CD4-positive, alpha-beta T cell (primary cell): ENCODE results near the gene ARMH3. TPM values are rescaled to one million over a fixed set of nuclear protein-coding genes. Genes with fewer than 3 reads are reported as not detected.

Source experiments
- ATAC-seq: fragments of 200-7000 bp; cut with Tn5 transposase; one replicate; pipeline ENCODE4 v1.10.0; 2022; ENCODE audit warnings: mild to moderate bottlenecking; ENCODE audit not compliant: poor library complexity
- CTCF ChIA-PET: fragments of 350-600 bp; sonication (Branson Sonifier 250); formaldehyde crosslinking; loops from one replicate; lab custom pipeline; 2021; ENCODE audit warnings: antibody characterized with exemption, inconsistent platforms; lab: Charles Lee
- POLR2A ChIA-PET: fragments of 350-600 bp; sonication (Branson Sonifier 250); formaldehyde crosslinking; loops from one replicate; lab custom pipeline; 2021; ENCODE audit warnings: antibody characterized with exemption, inconsistent platforms; lab: Charles Lee
- DNase-seq, 14 experiments: peaks; one replicate each; pipeline ENCODE4 v3.0.0-alpha.2; 2013 to 2020; ENCODE audit warnings: mixed read lengths in 2 of 14
- H3K27ac ChIP-seq, 2 donors: one replicate each; pipeline versions ENCODE4 v1.5.1 to v1.7.0; 2013; ENCODE audit warnings: low read length in 2 of 2, low read depth in 1 of 2, mild to moderate bottlenecking in 1 of 2
- H3K27me3 ChIP-seq, 2 experiments: 1 replicate in 1 of 2; 2 replicates in 1 of 2; pipeline versions ENCODE4 v1.6.1 to v1.7.0; 2013; ENCODE audit warnings: low read length in 2 of 2, control low read depth in 1 of 2, mild to moderate bottlenecking in 1 of 2, moderate library complexity in 1 of 2; ENCODE audit not compliant: insufficient read depth in 2 of 2, control insufficient read depth in 1 of 2
- H3K36me3 ChIP-seq: one replicate; pipeline ENCODE4 v1.6.1; 2013; ENCODE audit warnings: low read length, control low read depth; ENCODE audit not compliant: insufficient read depth
- H3K4me1 ChIP-seq: one replicate; pipeline ENCODE4 v1.6.1; 2013; ENCODE audit warnings: low read length, control low read depth; ENCODE audit not compliant: insufficient read depth
- H3K4me3 ChIP-seq: one replicate; pipeline ENCODE4 v1.5.1; 2013; ENCODE audit warnings: mild to moderate bottlenecking, low read length, moderate library complexity
- H3K9me3 ChIP-seq, 2 experiments: 1 replicate in 1 of 2; 2 replicates in 1 of 2; pipeline versions ENCODE4 v1.6.1 to v1.7.0; 2013; ENCODE audit warnings: low read length in 2 of 2, mild to moderate bottlenecking in 2 of 2, control low read depth in 1 of 2, moderate library complexity in 1 of 2; ENCODE audit not compliant: control insufficient read depth in 1 of 2, insufficient read depth in 1 of 2
- H3K27ac Mint-ChIP-seq: one replicate; pipeline ENCODE4 v1.8.0; 2020; ENCODE audit warnings: mixed read lengths
- H3K27me3 Mint-ChIP-seq: one replicate; pipeline ENCODE4 v1.8.0; 2021; ENCODE audit warnings: mixed read lengths
- H3K36me3 Mint-ChIP-seq: one replicate; pipeline ENCODE4 v1.8.0; 2021; ENCODE audit warnings: low read depth, mixed read lengths
- H3K4me1 Mint-ChIP-seq: one replicate; pipeline ENCODE4 v1.8.0; 2021; ENCODE audit warnings: low read depth, mixed read lengths
- H3K4me3 Mint-ChIP-seq: one replicate; pipeline ENCODE4 v1.8.0; 2020; ENCODE audit warnings: mild to moderate bottlenecking, mixed read lengths
- H3K9me3 Mint-ChIP-seq: one replicate; pipeline ENCODE4 v1.8.0; 2020; ENCODE audit warnings: mixed read lengths
- intact Hi-C, 2 experiments: fragments of 100-400 bp; cut with DNase I in 1 of 2; cut with micrococcal nuclease in 1 of 2; formaldehyde crosslinking; loops; one replicate each; pipeline versions ENCODE4 v1.15.1 to v1.9.0; 2023 to 2025; cut with DNase I, micrococcal nuclease
- total RNA-seq, 174 experiments: library from RNA in 2 of 174; stranded (reverse) in 2 of 174; gene quantifications; one replicate each; pipeline ENCODE4 v1.2.3 and lab custom pipeline; 2021 to 2026
- TF ChIP-seq, protein P1 (sequence below): fragments of 200-600 bp; IDR thresholded peaks from one replicate; pipeline ENCODE4 v1.8.0; 2022; ENCODE audit warnings: antibody characterized with exemption, mild to moderate bottlenecking

The ARMH3 gene
- total RNA-seq, 2 experiments from 2014 or later: 17.7 to 18.9 TPM

DNA sequence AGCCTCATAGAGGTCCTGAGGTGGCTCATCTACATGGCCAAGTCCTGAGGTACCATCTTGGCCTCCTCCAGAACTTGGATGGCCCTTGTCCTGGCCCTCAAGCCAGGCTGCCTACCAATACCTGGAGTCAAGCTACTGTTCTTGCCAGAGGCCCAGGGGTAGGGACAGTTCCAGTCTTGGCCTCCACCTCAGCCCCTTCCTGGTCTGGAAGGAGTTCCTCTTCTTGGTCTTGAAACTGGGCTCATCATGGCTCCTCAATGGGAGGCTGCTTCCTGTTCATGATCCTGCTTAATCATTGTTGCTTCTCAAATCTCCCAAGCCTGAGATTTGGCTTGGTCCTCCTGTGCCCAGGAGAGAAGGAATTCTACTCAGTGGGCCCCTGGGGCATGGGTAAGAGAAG, 13.1 kb upstream of the ARMH3 start:
- H3K36me3 ChIP-seq: peaks cover 19% of the 10 kb centered on the region
- peak in 1 of 14 experiments; percentile 28 for DNase-seq
- ATAC-seq: no peak
- H3K27ac ChIP-seq: peak overlapping the region; percentile 22 to 29
- H3K27ac Mint-ChIP-seq: peak overlapping the region; percentile 36
- H3K9me3 ChIP-seq: no peaks in the 10 kb centered on the region
- H3K27me3 Mint-ChIP-seq: no peaks in the 10 kb centered on the region
- peaks cover 41% of the 10 kb centered on the region for H3K4me1 ChIP-seq
- no peaks in the 10 kb centered on the region for H3K27me3 ChIP-seq
- H3K4me3 Mint-ChIP-seq: no peak overlapping the region
- peaks cover 3% of the 10 kb centered on the region for H3K36me3 Mint-ChIP-seq
- H3K9me3 Mint-ChIP-seq: no peaks in the 10 kb centered on the region
- TF ChIP-seq, protein P1, sequence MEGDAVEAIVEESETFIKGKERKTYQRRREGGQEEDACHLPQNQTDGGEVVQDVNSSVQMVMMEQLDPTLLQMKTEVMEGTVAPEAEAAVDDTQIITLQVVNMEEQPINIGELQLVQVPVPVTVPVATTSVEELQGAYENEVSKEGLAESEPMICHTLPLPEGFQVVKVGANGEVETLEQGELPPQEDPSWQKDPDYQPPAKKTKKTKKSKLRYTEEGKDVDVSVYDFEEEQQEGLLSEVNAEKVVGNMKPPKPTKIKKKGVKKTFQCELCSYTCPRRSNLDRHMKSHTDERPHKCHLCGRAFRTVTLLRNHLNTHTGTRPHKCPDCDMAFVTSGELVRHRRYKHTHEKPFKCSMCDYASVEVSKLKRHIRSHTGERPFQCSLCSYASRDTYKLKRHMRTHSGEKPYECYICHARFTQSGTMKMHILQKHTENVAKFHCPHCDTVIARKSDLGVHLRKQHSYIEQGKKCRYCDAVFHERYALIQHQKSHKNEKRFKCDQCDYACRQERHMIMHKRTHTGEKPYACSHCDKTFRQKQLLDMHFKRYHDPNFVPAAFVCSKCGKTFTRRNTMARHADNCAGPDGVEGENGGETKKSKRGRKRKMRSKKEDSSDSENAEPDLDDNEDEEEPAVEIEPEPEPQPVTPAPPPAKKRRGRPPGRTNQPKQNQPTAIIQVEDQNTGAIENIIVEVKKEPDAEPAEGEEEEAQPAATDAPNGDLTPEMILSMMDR: no peak
- no peak overlapping the region for H3K4me3 ChIP-seq
- POLR2A ChIA-PET: interaction anchor here (1.1 to 1.6 kb wide), 2 partner anchors 47 to 53 kb away, joined by 3 read pairs; no protein-coding TSS in a partner anchor
- intact Hi-C loops: loop anchor here (5.0 to 10.0 kb wide), 2 partner anchors 48 to 676 kb away; partner anchors contain the start of gene WBP1L (in 1 of the 2)
- CTCF ChIA-PET: no interaction called here
- peaks cover 15% of the 10 kb centered on the region for H3K4me1 Mint-ChIP-seq

DNA sequence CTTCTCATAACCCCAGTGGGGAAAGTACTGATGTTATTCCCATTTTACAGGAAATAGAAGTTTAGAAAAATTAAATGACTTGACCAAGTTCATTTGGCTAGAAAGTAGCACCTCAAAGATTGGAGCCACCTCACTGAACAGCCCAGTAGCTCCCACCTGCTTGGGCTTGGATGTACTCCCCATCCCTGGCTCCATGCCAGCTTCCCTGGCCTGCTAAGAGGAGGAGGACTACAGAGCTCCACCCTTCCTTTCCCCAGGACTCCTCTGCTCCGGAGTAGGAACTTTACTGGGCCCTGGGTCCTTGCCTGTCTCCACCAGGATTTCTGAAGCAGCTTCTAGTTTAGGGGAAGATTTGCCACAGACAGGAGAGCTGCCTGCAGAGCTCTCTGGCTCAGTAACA, 12.2 kb upstream of the ARMH3 start:
- no peak for DNase-seq
- no peaks in the 10 kb centered on the region for H3K27me3 Mint-ChIP-seq
- ATAC-seq: no peak
- ChIA-PET POLR2A (interaction anchor here (1.1 to 1.6 kb wide), 2 partner anchors 48 to 54 kb away, joined by 3 read pairs; no protein-coding TSS in a partner anchor), CTCF (no interaction called here)
- Histone ChIP-seq H3K9me3 (no peaks in the 10 kb centered on the region), H3K27ac (no peak overlapping the region), H3K4me1 (peaks cover 41% of the 10 kb centered on the region), H3K4me3 (no peak overlapping the region), H3K27me3 (no peaks in the 10 kb centered on the region), H3K36me3 (peaks cover 19% of the 10 kb centered on the region)
- H3K4me3 Mint-ChIP-seq: peak overlapping the region; percentile 7
- peaks cover 3% of the 10 kb centered on the region for H3K36me3 Mint-ChIP-seq
- H3K4me1 Mint-ChIP-seq: peaks cover 17% of the 10 kb centered on the region
- intact Hi-C loops: loop anchor here (5.0 to 10.0 kb wide), 2 partner anchors 49 to 677 kb away; partner anchors contain the start of gene WBP1L (in 1 of the 2)
- no peaks in the 10 kb centered on the region for H3K9me3 Mint-ChIP-seq
- TF ChIP-seq, protein P1: no peak
- H3K27ac Mint-ChIP-seq: peak overlapping the region; percentile 73

DNA sequence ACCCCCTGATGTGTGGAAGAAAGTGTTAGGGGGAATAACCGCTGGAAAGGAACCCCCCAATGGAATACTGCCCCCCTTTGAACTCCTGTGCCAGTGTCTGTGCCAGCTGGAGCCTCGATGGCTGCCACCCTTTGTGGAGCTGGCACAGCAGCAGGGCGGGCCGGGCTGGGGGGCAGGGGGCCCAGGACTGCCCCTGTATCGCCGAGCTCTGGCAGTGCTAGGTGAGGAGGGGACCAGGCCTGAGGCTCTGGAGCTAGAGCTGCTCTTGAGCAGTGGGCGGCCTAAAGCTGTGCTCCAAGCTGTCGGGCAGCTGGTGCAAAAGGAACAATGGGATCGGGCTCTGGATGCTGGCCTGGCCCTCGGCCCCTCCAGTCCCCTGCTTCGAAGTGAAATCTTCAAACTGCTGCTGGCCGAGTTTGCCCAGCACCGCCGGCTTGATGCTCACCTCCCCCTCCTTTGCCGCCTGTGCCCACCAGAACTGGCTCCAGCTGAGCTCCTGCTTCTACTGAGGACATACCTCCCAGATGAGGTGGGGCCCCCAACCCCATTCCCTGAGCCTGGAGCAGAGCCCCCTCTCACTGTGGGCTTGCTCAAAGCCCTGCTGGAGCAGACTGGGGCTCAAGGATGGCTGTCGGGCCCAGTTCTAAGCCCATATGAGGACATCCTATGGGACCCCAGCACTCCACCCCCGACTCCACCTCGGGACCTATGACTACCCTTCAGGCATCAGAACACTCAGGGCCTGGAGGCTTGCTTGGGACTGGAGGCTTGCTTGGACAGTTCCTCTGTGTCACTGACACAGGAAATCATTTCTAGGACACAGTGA, 11.3 kb upstream of the ARMH3 start:
- TF ChIP-seq, protein P1: no peak
- Mint-ChIP-seq H3K9me3 (no peaks in the 10 kb centered on the region), H3K36me3 (peaks cover 3% of the 10 kb centered on the region), H3K27ac (peak overlapping the region; percentile 73), H3K4me1 (peaks cover 23% of the 10 kb centered on the region), H3K4me3 (peak overlapping the region; percentile 90), H3K27me3 (no peaks in the 10 kb centered on the region)
- Histone ChIP-seq H3K36me3 (peaks cover 19% of the 10 kb centered on the region), H3K9me3 (no peaks in the 10 kb centered on the region), H3K27me3 (no peaks in the 10 kb centered on the region), H3K4me3 (no peak overlapping the region), H3K27ac (peak overlapping the region in 1 of 2 donors; percentile 13), H3K4me1 (peaks cover 39% of the 10 kb centered on the region)
- POLR2A ChIA-PET: interaction anchor here (1.1 kb wide), 1 partner anchor 12 kb away, joined by 7 read pairs; the partner anchor contains the start of gene ARMH3
- no peak for ATAC-seq
- no peak for DNase-seq
- CTCF ChIA-PET: interaction anchor here (0.9 kb wide), 1 partner anchor 178 kb away, joined by 4 read pairs; no protein-coding TSS in a partner anchor
- intact Hi-C loops: loop anchor here (2.0 to 10.0 kb wide), 3 partner anchors 50 to 677 kb away; partner anchors contain the start of genes KCNIP2 (in 1 of the 2) and WBP1L (in 1 of the 2)
